DND-41 (cell line): ENCODE measurements around the gene GTF2IRD1.

Experiments used
- ATAC-seq: fragments of 200-7000 bp; cut with Tn5 transposase; 3 replicates; pipeline ENCODE4 v1.9.1; 2021; ENCODE audit warnings: low read depth; ENCODE audit not compliant: insufficient read depth
- DNase-seq: peaks from one replicate; pipeline ENCODE4 v3.0.0-alpha.2; 2020
- H2AFZ ChIP-seq: 2 replicates; pipeline ENCODE4 v1.6.0; 2012; ENCODE audit warnings: low read depth, low read length
- H3K27ac ChIP-seq: 2 replicates; pipeline ENCODE4 v1.5.1; 2012; ENCODE audit warnings: low read length, inconsistent platforms
- H3K27me3 ChIP-seq: fragments of 200-600 bp; sonication (generic); 2 replicates; pipeline ENCODE4 v1.6.0; 2012; ENCODE audit warnings: low read length, mild to moderate bottlenecking, inconsistent platforms; ENCODE audit not compliant: insufficient read depth, poor library complexity
- H3K36me3 ChIP-seq: 2 replicates; pipeline ENCODE4 v1.5.1; 2012; ENCODE audit warnings: low read length, inconsistent platforms; ENCODE audit not compliant: insufficient read depth
- H3K4me1 ChIP-seq: 2 replicates; pipeline ENCODE4 v1.5.1; 2012; ENCODE audit warnings: mild to moderate bottlenecking, low read length; ENCODE audit not compliant: insufficient read depth
- H3K4me2 ChIP-seq: 2 replicates; pipeline ENCODE4 v1.6.0; 2012; ENCODE audit warnings: mild to moderate bottlenecking, moderate library complexity, low read length, inconsistent platforms; ENCODE audit not compliant: insufficient read depth
- H3K4me3 ChIP-seq, 2 experiments: fragments of 200-600 bp in 1 of 2; shearing (Covaris generic) in 1 of 2; 2 replicates each; pipeline ENCODE4 v1.5.1; 2012 to 2016; ENCODE audit warnings: inconsistent platforms in 2 of 2, low read length in 2 of 2, mild to moderate bottlenecking in 2 of 2, low read depth in 1 of 2, moderate library complexity in 1 of 2
- H3K79me2 ChIP-seq: 2 replicates; pipeline ENCODE4 v1.6.0; 2012; ENCODE audit warnings: low read length, inconsistent platforms; ENCODE audit not compliant: insufficient read depth
- H3K9ac ChIP-seq: 2 replicates; pipeline ENCODE4 v1.6.0; 2012; ENCODE audit warnings: low read depth, mild to moderate bottlenecking, inconsistent platforms, low read length, moderate library complexity
- H3K9me3 ChIP-seq: 2 replicates; pipeline ENCODE4 v1.5.1; 2012; ENCODE audit warnings: low read length, moderate library complexity, mild to moderate bottlenecking, inconsistent platforms; ENCODE audit not compliant: insufficient read depth, severe bottlenecking
- H4K20me1 ChIP-seq: 2 replicates; pipeline ENCODE4 v1.6.0; 2012; ENCODE audit warnings: low read length; ENCODE audit not compliant: insufficient read depth
- CTCF ChIP-seq: IDR thresholded peaks from 2 replicates; pipeline ENCODE4 v1.5.1; 2012; ENCODE audit warnings: borderline replicate concordance, low read length, moderate library complexity, mild to moderate bottlenecking; ENCODE audit not compliant: poor library complexity, severe bottlenecking; ENCODE audit errors: extremely low read depth
- EZH2 ChIP-seq: IDR thresholded peaks from 3 replicates; pipeline ENCODE4 v1.6.1; 2012; ENCODE audit warnings: borderline replicate concordance, low read depth, mild to moderate bottlenecking, moderate library complexity, low read length, inconsistent platforms; ENCODE audit not compliant: severe bottlenecking

The GTF2IRD1 gene

GRCh38 chr7:74582447-74583039, 128.8 kb downstream of the GTF2IRD1 start:
- Histone ChIP-seq H3K4me1 (no peaks in the 10 kb centered on the region), H3K9me3 (no peaks in the 10 kb centered on the region), H4K20me1 (peaks cover 7% of the 10 kb centered on the region; the same call in 1 of the 2 replicates), H3K79me2 (no peaks in the 10 kb centered on the region), H3K36me3 (no peaks in the 10 kb centered on the region), H3K27ac (no peak overlapping the region), H3K4me2 (no peak overlapping the region), H3K9ac (no peak overlapping the region), H3K27me3 (no peaks in the 10 kb centered on the region), H3K4me3 (no peak overlapping the region), H2AFZ (no peak overlapping the region)
- TF ChIP-seq EZH2 (no peak), CTCF (no peak)
- no peak for DNase-seq
- no peak for ATAC-seq

- no peaks in the 10 kb centered on the region for H3K9me3 ChIP-seq
- H3K9ac ChIP-seq: no peak overlapping the region
- TF ChIP-seq CTCF (no peak), EZH2 (no peak)
- H3K4me2 ChIP-seq: no peak overlapping the region
- ATAC-seq (no peak), DNase-seq (no peak)
- peaks cover 7% of the 10 kb centered on the region; the same call in 1 of the 2 replicates for H4K20me1 ChIP-seq
- no peak overlapping the region for H3K27ac ChIP-seq
- H3K27me3 ChIP-seq: no peaks in the 10 kb centered on the region
- no peaks in the 10 kb centered on the region for H3K79me2 ChIP-seq
- no peak overlapping the region for H2AFZ ChIP-seq
- H3K4me1 ChIP-seq: no peaks in the 10 kb centered on the region
- no peak overlapping the region for H3K4me3 ChIP-seq
- no peaks in the 10 kb centered on the region for H3K36me3 ChIP-seq
These were observed 129.9 kb downstream of the GTF2IRD1 start for GRCh38 chr7:74583630-74584029.

GRCh38 chr7:74584160-74584954, 130.7 kb downstream of the GTF2IRD1 start:
- ATAC-seq: no peak

More at GRCh38 chr7:74584160-74584954, 130.7 kb downstream of the GTF2IRD1 start:
- Histone ChIP-seq H3K36me3 (no peaks in the 10 kb centered on the region), H3K4me2 (no peak overlapping the region), H3K9me3 (no peaks in the 10 kb centered on the region), H3K27me3 (no peaks in the 10 kb centered on the region), H3K79me2 (no peaks in the 10 kb centered on the region), H3K4me3 (no peak overlapping the region), H3K9ac (no peak overlapping the region), H3K27ac (no peak overlapping the region), H3K4me1 (no peaks in the 10 kb centered on the region), H4K20me1 (peaks cover 7% of the 10 kb centered on the region; the same call in 1 of the 2 replicates), H2AFZ (no peak overlapping the region)
- TF ChIP-seq EZH2: no peak
- TF ChIP-seq CTCF: peak; percentile 5
- no peak for DNase-seq
